Measurements from ENCODE around the gene ARIH2. TPM values are rescaled to one million over a fixed set of nuclear protein-coding genes. Genes with fewer than 3 reads are reported as not detected.

The ARIH2 gene
- total RNA-seq, 1 experiment from 2014 or later, result 76.8 TPM

- Histone ChIP-seq H3K36me3 (ENCODE audit: insufficient read depth, low read length, poor library complexity, severe bottlenecking) (no peaks in the 10 kb centered on the region), H3K4me3 (ENCODE audit: low read depth, low read length, poor library complexity, severe bottlenecking) (no peak overlapping the region), H3K27ac (ENCODE audit: low read depth, low read length, poor library complexity, severe bottlenecking) (no peak overlapping the region), H3K9me3 (ENCODE audit: low read depth, low read length, poor library complexity, severe bottlenecking) (no peaks in the 10 kb centered on the region), H3K27me3 (replicated peaks; ENCODE audit: insufficient read depth, low read depth, low read length, poor library complexity) (no peaks in the 10 kb centered on the region), H3K4me1 (ENCODE audit: insufficient read depth, low read length, poor library complexity, severe bottlenecking) (no peaks in the 10 kb centered on the region)
- BruUV-seq (replicated peaks), result no TSS peak
- ChIA-PET POLR2A (ENCODE audit: low non-redundant PET) (no interaction called here), CTCF (no interaction called here)
- TF ChIP-seq CTCF (conservative IDR thresholded peaks at IDR 0.05; ENCODE audit: low read depth, low read length), result no peak
- no peak for TF ChIP-seq EZH2 (IDR thresholded peaks at IDR 0.05; ENCODE audit: borderline replicate concordance, low read depth, low read length, poor library complexity, severe bottlenecking)
- intact Hi-C loops (cut with micrococcal nuclease; ENCODE audit: unreplicated experiment), result no loop called here
- DNase-seq (ENCODE audit: low spot score), result no peak
Measured at GRCh38 chr3:49005998-49006397, 87.4 kb downstream of the ARIH2 start.

GRCh38 chr3:49006408-49007067 is 87.9 kb downstream of the ARIH2 start:
- Histone ChIP-seq H3K36me3 (ENCODE audit: insufficient read depth, low read length, poor library complexity, severe bottlenecking) (no peaks in the 10 kb centered on the region), H3K27ac (ENCODE audit: low read depth, low read length, poor library complexity, severe bottlenecking) (peak overlapping the region; percentile 97), H3K4me1 (ENCODE audit: insufficient read depth, low read length, poor library complexity, severe bottlenecking) (no peaks in the 10 kb centered on the region), H3K9me3 (ENCODE audit: low read depth, low read length, poor library complexity, severe bottlenecking) (no peaks in the 10 kb centered on the region), H3K27me3 (replicated peaks; ENCODE audit: insufficient read depth, low read depth, low read length, poor library complexity) (no peaks in the 10 kb centered on the region), H3K4me3 (ENCODE audit: low read depth, low read length, poor library complexity, severe bottlenecking) (peak overlapping the region; percentile 74)
- no peak for DNase-seq (ENCODE audit: low spot score)
- TF ChIP-seq CTCF (conservative IDR thresholded peaks at IDR 0.05; ENCODE audit: low read depth, low read length) (no peak), EZH2 (IDR thresholded peaks at IDR 0.05; ENCODE audit: borderline replicate concordance, low read depth, low read length, poor library complexity, severe bottlenecking) (no peak)
- intact Hi-C loops (cut with micrococcal nuclease; ENCODE audit: unreplicated experiment), result no loop called here
- ChIA-PET POLR2A (ENCODE audit: low non-redundant PET) (interaction anchor here (0.7 to 1.1 kb wide), 2 partner anchors 17 to 19 kb away, joined by 5 to 13 read pairs; partner anchors contain the start of gene P4HTM), CTCF (interaction anchor here (0.5 to 1.9 kb wide), 4 partner anchors 15 to 464 kb away, joined by 4 to 14 read pairs (median 4); partner anchors contain the start of genes DAG1, NDUFAF3 and P4HTM)
- no TSS peak for BruUV-seq (replicated peaks)

- peak within 1 kb of the TSS; percentile 74 for H3K4me3 ChIP-seq (ENCODE audit: low read depth, low read length, poor library complexity, severe bottlenecking)
- POLR2A ChIA-PET (ENCODE audit: low non-redundant PET), result interaction anchor here (0.7 to 1.1 kb wide), 2 partner anchors 18 to 19 kb away, joined by 5 to 13 read pairs; partner anchors contain the start of gene P4HTM
- no TSS peak for BruUV-seq (replicated peaks)
- H3K27ac ChIP-seq (ENCODE audit: low read depth, low read length, poor library complexity, severe bottlenecking), result peak within 1 kb of the TSS; percentile 97
- TF ChIP-seq CTCF (conservative IDR thresholded peaks at IDR 0.05; ENCODE audit: low read depth, low read length) (peak; percentile 46), EZH2 (IDR thresholded peaks at IDR 0.05; ENCODE audit: borderline replicate concordance, low read depth, low read length, poor library complexity, severe bottlenecking) (no peak)
- H3K9me3 ChIP-seq (ENCODE audit: low read depth, low read length, poor library complexity, severe bottlenecking), result no peaks in the 10 kb centered on the region
- intact Hi-C loops (cut with micrococcal nuclease; ENCODE audit: unreplicated experiment), result no loop called here
- H3K4me1 ChIP-seq (ENCODE audit: insufficient read depth, low read length, poor library complexity, severe bottlenecking), result no peaks in the 10 kb centered on the region
- CTCF ChIA-PET, result interaction anchor here (0.5 to 1.9 kb wide), 6 partner anchors 14 to 606 kb away, joined by 3 to 14 read pairs (median 4); partner anchors contain the start of genes DAG1, NDUFAF3 and P4HTM
- peak; percentile 92 for DNase-seq (ENCODE audit: low spot score)
- no peaks in the 10 kb centered on the region for H3K27me3 ChIP-seq (replicated peaks; ENCODE audit: insufficient read depth, low read depth, low read length, poor library complexity)
- H3K36me3 ChIP-seq (ENCODE audit: insufficient read depth, low read length, poor library complexity, severe bottlenecking), result no peaks in the 10 kb centered on the region
Measured at GRCh38 chr3:49007068-49007770, 88.6 kb downstream of the ARIH2 start, which contains the start of gene WDR6. TSS of gene WDR6 (plus strand) at chr3:49007391. CDS start at chr3:49007432, 41 bp downstream.
